Thyroid gland (tissue), 4 donors: ENCODE data around the gene RSPH1.

Experiments used
- POLR2A ChIP-seq, 2 donors: fragments of 450-650 bp; IDR thresholded peaks; one replicate each; pipeline ENCODE4 v1.6.1; 2017; ENCODE audit warnings: antibody characterized with exemption in 2 of 2, mild to moderate bottlenecking in 2 of 2, moderate library complexity in 1 of 2
- TF ChIP-seq, protein P1 (sequence below), 6 experiments: fragments of 200-600 bp in 3 of 6; fragments of 450-650 bp in 3 of 6; sonication (generic) in 3 of 6; IDR thresholded peaks; one replicate each; pipeline ENCODE4 v1.5.1; 2016 to 2019; ENCODE audit warnings: antibody characterized with exemption in 6 of 6, mild to moderate bottlenecking in 2 of 6, inconsistent platforms in 1 of 6, moderate library complexity in 1 of 6

DNA sequence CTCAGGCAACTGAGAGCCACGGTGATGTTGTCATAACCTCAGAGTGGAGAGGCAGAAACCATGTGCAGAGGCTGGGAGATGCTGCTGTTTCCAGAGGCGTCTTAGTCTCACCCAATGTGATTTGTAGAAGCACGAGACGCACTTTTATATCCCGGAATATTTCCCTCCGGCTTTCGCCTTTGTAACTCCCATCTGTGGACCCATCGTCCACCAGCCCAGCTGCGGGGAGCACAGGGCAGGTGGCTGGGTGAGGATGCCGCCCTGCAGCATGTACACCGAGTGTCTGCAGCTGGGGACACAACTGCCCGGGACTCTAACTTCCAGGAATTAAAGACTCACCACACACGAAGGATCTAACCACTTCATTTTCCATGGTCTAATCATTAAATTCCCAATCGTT lies 48.8 kb downstream of the RSPH1 start:
- TF ChIP-seq, protein P1, sequence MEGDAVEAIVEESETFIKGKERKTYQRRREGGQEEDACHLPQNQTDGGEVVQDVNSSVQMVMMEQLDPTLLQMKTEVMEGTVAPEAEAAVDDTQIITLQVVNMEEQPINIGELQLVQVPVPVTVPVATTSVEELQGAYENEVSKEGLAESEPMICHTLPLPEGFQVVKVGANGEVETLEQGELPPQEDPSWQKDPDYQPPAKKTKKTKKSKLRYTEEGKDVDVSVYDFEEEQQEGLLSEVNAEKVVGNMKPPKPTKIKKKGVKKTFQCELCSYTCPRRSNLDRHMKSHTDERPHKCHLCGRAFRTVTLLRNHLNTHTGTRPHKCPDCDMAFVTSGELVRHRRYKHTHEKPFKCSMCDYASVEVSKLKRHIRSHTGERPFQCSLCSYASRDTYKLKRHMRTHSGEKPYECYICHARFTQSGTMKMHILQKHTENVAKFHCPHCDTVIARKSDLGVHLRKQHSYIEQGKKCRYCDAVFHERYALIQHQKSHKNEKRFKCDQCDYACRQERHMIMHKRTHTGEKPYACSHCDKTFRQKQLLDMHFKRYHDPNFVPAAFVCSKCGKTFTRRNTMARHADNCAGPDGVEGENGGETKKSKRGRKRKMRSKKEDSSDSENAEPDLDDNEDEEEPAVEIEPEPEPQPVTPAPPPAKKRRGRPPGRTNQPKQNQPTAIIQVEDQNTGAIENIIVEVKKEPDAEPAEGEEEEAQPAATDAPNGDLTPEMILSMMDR (IDR thresholded peaks at IDR 0.05) = no peak
- no peak for TF ChIP-seq POLR2A (IDR thresholded peaks at IDR 0.05)
